Activated B cell treated with CpG ODN at 0.5 μM for 24 hours (primary cell): ENCODE data around the gene TRIM31. TPM values are rescaled to one million over a fixed set of nuclear protein-coding genes. Genes with fewer than 3 reads are reported as not detected.

Experiments
- ATAC-seq: fragments of 200-7000 bp; cut with Tn5 transposase; one replicate; pipeline ENCODE4 v1.10.0; 2021; ENCODE audit warnings: low read depth, mild to moderate bottlenecking, moderate library complexity
- CTCF ChIA-PET: fragments of 350-600 bp; sonication (Branson Sonifier 250); formaldehyde crosslinking; loops from one replicate; lab custom pipeline; 2021; ENCODE audit warnings: antibody characterized with exemption; lab: Charles Lee
- POLR2A ChIA-PET: fragments of 350-600 bp; sonication (Branson Sonifier 250); formaldehyde crosslinking; loops from one replicate; lab custom pipeline; 2021; ENCODE audit warnings: antibody characterized with exemption; lab: Charles Lee
- DNase-seq: peaks from one replicate; pipeline ENCODE4 v3.0.0; 2022
- H3K27ac Mint-ChIP-seq: one replicate; pipeline ENCODE4 v1.8.0; 2020; ENCODE audit warnings: mixed read lengths
- H3K27me3 Mint-ChIP-seq: one replicate; pipeline ENCODE4 v1.8.0; 2021; ENCODE audit warnings: mixed read lengths
- H3K36me3 Mint-ChIP-seq: one replicate; pipeline ENCODE4 v1.8.0; 2021; ENCODE audit warnings: low read depth, mixed read lengths
- H3K4me1 Mint-ChIP-seq: one replicate; pipeline ENCODE4 v1.8.0; 2021; ENCODE audit warnings: mixed read lengths
- H3K4me3 Mint-ChIP-seq: one replicate; pipeline ENCODE4 v1.8.0; 2020; ENCODE audit warnings: mild to moderate bottlenecking, mixed read lengths
- H3K9me3 Mint-ChIP-seq: one replicate; pipeline ENCODE4 v1.8.0; 2020; ENCODE audit warnings: mixed read lengths
- intact Hi-C: fragments of 100-400 bp; cut with micrococcal nuclease; formaldehyde crosslinking; loops from one replicate; pipeline ENCODE4 v1.15.1; 2024
- total RNA-seq: library from RNA; stranded (reverse); gene quantifications from 2 replicates; pipeline ENCODE4 v1.2.3, GENCODE V29; 2022
- TF ChIP-seq, protein P1 (sequence below): fragments of 200-600 bp; IDR thresholded peaks from one replicate; pipeline ENCODE4 v1.8.0; 2022; ENCODE audit warnings: antibody characterized with exemption, mild to moderate bottlenecking

Gene TRIM31
- not detected in 2 replicates for total RNA-seq

GRCh38 chr6:30113003-30113759, at the start of gene TRIM31:
TSS of gene TRIM31 (minus strand) at chr6:30113090. CDS start at chr6:30112805, 285 bp downstream.
- Mint-ChIP-seq H3K4me3 (no peak within 1 kb of the TSS), H3K27ac (no peak within 1 kb of the TSS), H3K36me3 (no peaks in the 10 kb centered on the region), H3K9me3 (no peaks in the 10 kb centered on the region), H3K27me3 (peaks cover 46% of the 10 kb centered on the region), H3K4me1 (no peaks in the 10 kb centered on the region)
- intact Hi-C loops = no loop called here
- POLR2A ChIA-PET = no interaction called here
- no peak for DNase-seq
- CTCF ChIA-PET = interaction anchor here (1.1 kb wide), 1 partner anchor 11 kb away, joined by 3 read pairs; no protein-coding TSS in a partner anchor
- no peak for ATAC-seq
- TF ChIP-seq, protein P1, sequence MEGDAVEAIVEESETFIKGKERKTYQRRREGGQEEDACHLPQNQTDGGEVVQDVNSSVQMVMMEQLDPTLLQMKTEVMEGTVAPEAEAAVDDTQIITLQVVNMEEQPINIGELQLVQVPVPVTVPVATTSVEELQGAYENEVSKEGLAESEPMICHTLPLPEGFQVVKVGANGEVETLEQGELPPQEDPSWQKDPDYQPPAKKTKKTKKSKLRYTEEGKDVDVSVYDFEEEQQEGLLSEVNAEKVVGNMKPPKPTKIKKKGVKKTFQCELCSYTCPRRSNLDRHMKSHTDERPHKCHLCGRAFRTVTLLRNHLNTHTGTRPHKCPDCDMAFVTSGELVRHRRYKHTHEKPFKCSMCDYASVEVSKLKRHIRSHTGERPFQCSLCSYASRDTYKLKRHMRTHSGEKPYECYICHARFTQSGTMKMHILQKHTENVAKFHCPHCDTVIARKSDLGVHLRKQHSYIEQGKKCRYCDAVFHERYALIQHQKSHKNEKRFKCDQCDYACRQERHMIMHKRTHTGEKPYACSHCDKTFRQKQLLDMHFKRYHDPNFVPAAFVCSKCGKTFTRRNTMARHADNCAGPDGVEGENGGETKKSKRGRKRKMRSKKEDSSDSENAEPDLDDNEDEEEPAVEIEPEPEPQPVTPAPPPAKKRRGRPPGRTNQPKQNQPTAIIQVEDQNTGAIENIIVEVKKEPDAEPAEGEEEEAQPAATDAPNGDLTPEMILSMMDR = no peak

DNA sequence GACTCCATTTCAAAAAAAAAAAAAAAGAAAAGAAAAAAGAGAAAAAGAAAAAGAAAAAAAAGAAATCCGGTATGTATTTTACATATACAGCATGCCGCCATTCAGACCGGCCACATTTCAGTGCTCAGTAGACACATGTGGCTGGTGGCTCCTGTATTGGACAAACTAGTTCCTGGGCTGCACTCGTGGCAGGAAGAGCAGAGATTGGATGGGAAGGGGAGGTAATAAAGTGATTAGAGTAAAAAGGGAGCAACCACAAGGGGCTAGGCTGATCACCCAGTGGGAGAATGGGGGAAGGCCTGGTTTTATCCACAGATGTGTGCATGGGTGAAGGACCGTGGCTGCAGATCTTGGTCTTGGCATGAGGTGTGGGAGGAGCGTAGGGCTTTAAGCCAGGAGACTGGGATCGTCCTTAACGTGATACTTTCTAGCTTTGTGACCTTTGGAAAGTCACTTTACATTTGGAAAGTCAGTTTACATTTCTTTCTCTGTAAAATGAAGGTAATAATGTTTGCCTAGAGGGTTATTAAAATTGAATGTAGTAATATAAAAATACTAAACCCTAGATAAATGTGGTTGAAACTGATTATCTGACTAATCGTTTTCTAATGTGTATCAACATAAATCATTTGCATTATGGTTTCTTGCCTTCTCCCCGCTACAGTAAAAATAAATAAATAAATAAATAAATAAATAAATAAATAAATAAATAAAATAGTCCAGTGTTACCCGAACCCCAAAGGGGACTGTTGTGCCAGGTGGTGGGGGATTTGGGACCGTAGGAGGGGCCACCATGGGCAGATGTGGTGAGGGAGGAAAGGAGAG, 49.6 kb upstream of the TRIM31 start:
- POLR2A ChIA-PET = interaction anchor here (0.7 kb wide), 1 partner anchor 116 kb away, joined by 4 read pairs; no protein-coding TSS in a partner anchor
- TF ChIP-seq, protein P1 = no peak
- intact Hi-C loops = no loop called here
- H3K9me3 Mint-ChIP-seq = peaks cover 2% of the 10 kb centered on the region
- ATAC-seq (no peak), DNase-seq (no peak)
- H3K27ac Mint-ChIP-seq = no peak overlapping the region
- H3K4me1 Mint-ChIP-seq = no peaks in the 10 kb centered on the region
- H3K36me3 Mint-ChIP-seq = no peaks in the 10 kb centered on the region
- H3K27me3 Mint-ChIP-seq = peaks cover 16% of the 10 kb centered on the region
- no peak overlapping the region for H3K4me3 Mint-ChIP-seq
- CTCF ChIA-PET = no interaction called here

GRCh38 chr6:30160785-30161531, 48.1 kb upstream of the TRIM31 start, which contains the start of gene TRIM10:
TSS of gene TRIM10 (minus strand) at chr6:30161211. CDS start at chr6:30160858, 353 bp downstream.
- TF ChIP-seq, protein P1 = no peak
- Mint-ChIP-seq H3K36me3 (no peaks in the 10 kb centered on the region), H3K27ac (no peak within 1 kb of the TSS), H3K27me3 (peaks cover 17% of the 10 kb centered on the region), H3K4me1 (no peaks in the 10 kb centered on the region), H3K4me3 (no peak within 1 kb of the TSS), H3K9me3 (peaks cover 2% of the 10 kb centered on the region)
- DNase-seq = no peak
- no peak for ATAC-seq
- ChIA-PET CTCF (no interaction called here), POLR2A (no interaction called here)
- intact Hi-C loops = no loop called here

DNA sequence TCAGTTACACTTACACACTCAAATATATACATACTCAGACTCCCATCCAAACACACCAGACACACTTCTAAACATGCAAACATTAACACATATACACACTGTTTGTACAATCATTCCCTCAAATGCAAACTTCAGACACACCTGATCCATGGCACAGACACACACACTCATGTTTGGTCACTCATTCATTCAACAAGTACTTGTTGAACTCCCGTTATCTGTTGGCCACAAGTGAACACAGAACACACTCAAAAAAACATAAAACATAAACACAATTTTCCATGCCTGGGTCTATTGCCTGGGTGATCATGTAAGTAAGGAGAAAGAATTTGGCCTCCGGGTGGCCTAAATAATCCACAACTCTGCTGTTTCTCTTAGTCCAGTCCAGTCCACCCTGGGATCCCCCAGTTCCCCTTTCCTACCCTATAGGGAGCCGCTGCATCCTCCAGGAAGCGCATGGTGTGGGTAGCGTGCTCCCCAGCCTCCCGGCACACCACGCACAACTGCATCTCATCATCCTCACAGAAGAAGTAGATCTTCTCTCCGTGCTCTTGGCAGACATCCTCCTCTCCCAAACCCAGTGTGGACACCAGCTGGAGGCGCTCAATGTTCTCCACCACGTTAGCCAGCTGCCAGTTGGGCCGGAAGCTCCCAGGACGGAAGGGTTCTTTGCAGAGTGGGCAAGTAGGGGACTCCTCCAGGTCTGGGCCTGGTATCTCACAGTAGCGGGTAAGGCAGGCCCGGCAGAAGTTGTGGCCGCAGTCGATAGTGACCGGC, 47.3 kb upstream of the TRIM31 start:
- Mint-ChIP-seq H3K27ac (no peak overlapping the region), H3K4me3 (no peak overlapping the region), H3K36me3 (no peaks in the 10 kb centered on the region), H3K4me1 (no peaks in the 10 kb centered on the region), H3K27me3 (peaks cover 19% of the 10 kb centered on the region), H3K9me3 (no peaks in the 10 kb centered on the region)
- TF ChIP-seq, protein P1 = no peak
- intact Hi-C loops = no loop called here
- ChIA-PET POLR2A (no interaction called here), CTCF (no interaction called here)
- ATAC-seq (no peak), DNase-seq (no peak)
